Lung (tissue), 12 donors: ENCODE measurements around the gene KCNG1. TPM values are rescaled to one million over a fixed set of nuclear protein-coding genes. Genes with fewer than 3 reads are reported as not detected.
A peak's percentile ranks its signal among the peaks of the same experiment; 100 is the strongest.

ENCODE experiments used
- ATAC-seq: fragments of 200-7000 bp; cut with Tn5 transposase; one replicate; pipeline ENCODE4 v1.9.1; 2020; ENCODE audit warnings: moderate number of reproducible peaks; ENCODE audit not compliant: insufficient read depth, low FRiP score
- DNase-seq, 3 donors: peaks; one replicate each; pipeline ENCODE4 v3.0.0-alpha.2; 2013 to 2017
- H3K27ac ChIP-seq, 2 donors: one replicate each; pipeline ENCODE4 v1.5.1; 2013; ENCODE audit warnings: mild to moderate bottlenecking in 2 of 2, moderate library complexity in 2 of 2, control low read depth in 1 of 2, inconsistent platforms in 1 of 2, low read depth in 1 of 2, low read length in 1 of 2
- H3K27me3 ChIP-seq, 3 donors: one replicate each; pipeline ENCODE4 v1.5.1; 2013; ENCODE audit warnings: low read length in 2 of 3; ENCODE audit not compliant: control insufficient read depth in 3 of 3, insufficient read depth in 3 of 3
- H3K36me3 ChIP-seq, 4 donors: one replicate each; pipeline ENCODE4 v1.5.1; 2013; ENCODE audit warnings: low read length in 4 of 4, mild to moderate bottlenecking in 1 of 4, moderate library complexity in 1 of 4; ENCODE audit not compliant: control insufficient read depth in 4 of 4, insufficient read depth in 4 of 4
- H3K4me1 ChIP-seq, 5 donors: one replicate each; pipeline ENCODE4 v1.5.1; 2013; ENCODE audit warnings: low read length in 5 of 5, mild to moderate bottlenecking in 2 of 5, moderate library complexity in 1 of 5; ENCODE audit not compliant: control insufficient read depth in 5 of 5, insufficient read depth in 5 of 5
- H3K4me3 ChIP-seq: one replicate; pipeline ENCODE4 v1.5.1; 2013; ENCODE audit warnings: mild to moderate bottlenecking, control low read depth, moderate library complexity
- H3K9ac ChIP-seq, 2 donors: one replicate each; pipeline ENCODE4 v1.5.1; 2013; ENCODE audit warnings: low read length in 2 of 2, control low read depth in 1 of 2; ENCODE audit not compliant: insufficient read depth in 1 of 2
- H3K9me3 ChIP-seq, 4 donors: one replicate each; pipeline ENCODE4 v1.5.1; 2013; ENCODE audit warnings: low read length in 3 of 4, mild to moderate bottlenecking in 1 of 4, moderate library complexity in 1 of 4; ENCODE audit not compliant: control insufficient read depth in 4 of 4, insufficient read depth in 3 of 4
- WGBS, 2 donors: extraction: QIAGEN DNeasy Blood & Tissue Kit; methylation state at CpG; one replicate each; pipeline ENCODE4 v1.1.7; 2013; 5-methylcytosine and 5-hydroxymethylcytosine counted together
- polyA plus RNA-seq, 2 donors: library from polyadenylated mRNA; stranded (reverse); fragments of 200-250 nt; gene quantifications; one replicate each; pipeline ENCODE4 v1.2.1, GENCODE V29; 2013
- total RNA-seq, 2 donors: library from RNA; depleted of rRNA in 1 of 2; stranded (reverse); fragments of >200 nt in 1 of 2; gene quantifications; one replicate each; pipeline ENCODE4 v1.2.1, GENCODE V29; 2014 to 2021
- TF ChIP-seq, protein P1 (sequence below): IDR thresholded peaks from 2 replicates; pipeline ENCODE4 v1.5.1; 2012; ENCODE audit warnings: mild to moderate bottlenecking; ENCODE audit errors: control extremely low read depth, extremely low read depth
- donor health status: control.
- donor health status: control.
- donor health status: Bipolar disorder and iron deficiency.
- donor health status: healthy.
- donor health status: DM: yes; HTN: yes; CAD: no.

KCNG1 gene
- total and polyA plus RNA-seq, 4 donors, result 0.14 to 0.58 (median 0.42) TPM

DNA sequence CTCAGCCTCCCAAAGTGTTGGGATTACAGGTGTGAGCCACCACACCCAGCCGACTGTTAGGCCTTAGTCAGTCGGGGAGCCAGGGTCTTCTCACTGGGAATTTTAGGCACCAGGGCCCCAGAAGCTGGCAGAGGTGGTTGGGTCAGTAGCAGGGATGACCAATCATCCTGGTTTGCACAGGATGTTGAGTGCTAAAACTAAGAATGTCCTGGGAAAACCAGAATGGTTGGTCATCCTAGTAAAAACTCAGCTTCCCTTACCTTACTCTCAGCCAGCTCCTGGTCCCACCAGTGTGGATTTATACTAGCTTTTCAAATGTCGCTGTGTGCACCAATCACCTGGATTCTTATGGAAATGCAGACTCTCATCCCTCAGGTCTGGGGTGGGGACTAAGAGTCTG lies 31.8 kb downstream of the KCNG1 start:
- Histone ChIP-seq H3K27ac (no peak overlapping the region), H3K9ac (no peak overlapping the region), H3K27me3 (peaks cover 0 to 2% (median 0%) of the 10 kb centered on the region in 3 donors), H3K36me3 (no peaks in the 10 kb centered on the region), H3K9me3 (peaks cover 0 to 3% (median 2%) of the 10 kb centered on the region in 4 donors), H3K4me1 (peaks cover 0 to 5% (median 0%) of the 10 kb centered on the region in 5 donors), H3K4me3 (no peak overlapping the region)
- DNase-seq (no peak), ATAC-seq (no peak)
- TF ChIP-seq, protein P1, sequence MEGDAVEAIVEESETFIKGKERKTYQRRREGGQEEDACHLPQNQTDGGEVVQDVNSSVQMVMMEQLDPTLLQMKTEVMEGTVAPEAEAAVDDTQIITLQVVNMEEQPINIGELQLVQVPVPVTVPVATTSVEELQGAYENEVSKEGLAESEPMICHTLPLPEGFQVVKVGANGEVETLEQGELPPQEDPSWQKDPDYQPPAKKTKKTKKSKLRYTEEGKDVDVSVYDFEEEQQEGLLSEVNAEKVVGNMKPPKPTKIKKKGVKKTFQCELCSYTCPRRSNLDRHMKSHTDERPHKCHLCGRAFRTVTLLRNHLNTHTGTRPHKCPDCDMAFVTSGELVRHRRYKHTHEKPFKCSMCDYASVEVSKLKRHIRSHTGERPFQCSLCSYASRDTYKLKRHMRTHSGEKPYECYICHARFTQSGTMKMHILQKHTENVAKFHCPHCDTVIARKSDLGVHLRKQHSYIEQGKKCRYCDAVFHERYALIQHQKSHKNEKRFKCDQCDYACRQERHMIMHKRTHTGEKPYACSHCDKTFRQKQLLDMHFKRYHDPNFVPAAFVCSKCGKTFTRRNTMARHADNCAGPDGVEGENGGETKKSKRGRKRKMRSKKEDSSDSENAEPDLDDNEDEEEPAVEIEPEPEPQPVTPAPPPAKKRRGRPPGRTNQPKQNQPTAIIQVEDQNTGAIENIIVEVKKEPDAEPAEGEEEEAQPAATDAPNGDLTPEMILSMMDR, result no peak
- WGBS, 2 donors, result 81 to 86% methylated on average over 3 of the region's 3 CpGs

DNA sequence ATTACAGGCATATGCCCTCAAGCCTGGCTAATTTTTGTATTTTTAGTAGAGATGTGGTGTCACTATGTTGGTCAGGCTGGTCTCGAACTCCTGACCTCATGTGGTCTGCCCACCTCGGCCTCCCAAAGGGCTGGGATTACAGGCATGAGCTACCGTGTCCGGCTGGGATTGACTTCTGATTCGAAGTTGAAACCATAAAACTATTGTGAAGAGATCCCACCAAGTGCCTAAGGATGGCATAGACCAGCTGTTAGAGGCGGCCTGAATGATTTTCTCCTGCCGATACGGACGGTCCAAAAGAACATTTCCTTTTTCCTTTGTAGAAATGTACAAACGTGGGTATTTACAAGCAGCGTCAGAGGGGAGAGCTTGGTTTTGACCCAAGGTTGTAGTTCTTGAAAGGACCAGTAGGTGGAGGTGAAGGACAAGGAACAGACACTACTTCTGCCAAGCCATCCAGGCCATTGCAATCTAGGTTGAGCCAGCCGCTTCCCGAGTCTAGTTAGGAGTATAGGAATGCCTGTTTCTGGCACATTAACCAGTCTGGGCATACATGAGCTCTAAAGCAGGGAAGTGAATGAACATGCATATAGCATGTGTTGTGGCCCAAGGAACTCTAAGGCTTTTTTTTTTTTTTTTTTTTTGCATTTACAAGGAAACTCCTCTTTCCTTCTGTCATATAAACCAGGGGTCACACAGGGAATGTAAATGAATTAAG lies 35.3 kb downstream of the KCNG1 start:
- peaks cover 0 to 5% (median 0%) of the 10 kb centered on the region in 5 donors for H3K4me1 ChIP-seq
- 16 to 20% methylated on average over 13 of the region's 13 CpGs for WGBS, 2 donors
- DNase-seq, result peak; percentile 81 to 92 (median 90)
- ATAC-seq, result peak; percentile 86
- peaks cover 0 to 6% (median 0%) of the 10 kb centered on the region in 3 donors for H3K27me3 ChIP-seq
- no peaks in the 10 kb centered on the region for H3K9me3 ChIP-seq
- H3K36me3 ChIP-seq, result no peaks in the 10 kb centered on the region
- H3K9ac ChIP-seq, result no peak overlapping the region
- H3K27ac ChIP-seq, result no peak overlapping the region
- H3K4me3 ChIP-seq, result no peak overlapping the region
- TF ChIP-seq, protein P1, result peak; percentile 93

DNA sequence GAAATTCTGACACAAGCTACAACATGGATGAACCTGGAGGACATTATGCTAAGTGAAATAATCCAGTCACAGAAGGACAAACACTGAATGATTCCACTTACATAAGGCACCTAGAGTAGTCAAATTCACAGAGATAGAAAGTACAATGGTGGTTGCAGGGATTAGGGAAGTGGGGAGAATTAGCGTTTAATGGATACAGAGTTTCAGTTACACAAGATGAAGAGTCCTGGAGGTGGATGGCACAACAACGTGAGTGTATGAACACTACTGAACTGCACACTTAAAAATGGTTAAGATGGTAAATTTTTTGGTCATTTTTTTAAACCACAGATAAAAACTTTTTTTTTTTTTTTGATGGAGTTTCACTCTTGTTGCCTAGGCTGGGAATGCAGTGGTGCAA lies 39.6 kb downstream of the KCNG1 start:
- Histone ChIP-seq H3K27ac (no peak overlapping the region), H3K36me3 (no peaks in the 10 kb centered on the region), H3K4me3 (no peak overlapping the region), H3K9me3 (no peaks in the 10 kb centered on the region), H3K27me3 (peaks cover 0 to 6% (median 0%) of the 10 kb centered on the region in 3 donors), H3K4me1 (peaks cover 0 to 4% (median 0%) of the 10 kb centered on the region in 5 donors), H3K9ac (no peak overlapping the region)
- ATAC-seq (no peak), DNase-seq (no peak)
- 27 to 44% methylated on average over 2 of the region's 2 CpGs for WGBS, 2 donors
- TF ChIP-seq, protein P1, result no peak
